Heart left ventricle (tissue), 13 donors: ENCODE data around the gene OXTR.

Experiments used
- POLR2A ChIP-seq, 2 donors: fragments of 450-650 bp; IDR thresholded peaks; one replicate each; pipeline ENCODE4 v1.6.1; 2017; ENCODE audit warnings: antibody characterized with exemption in 2 of 2, mild to moderate bottlenecking in 2 of 2, moderate library complexity in 2 of 2
- TF ChIP-seq, protein P1 (sequence below), 12 donors: fragments of 200-600 bp; sonication (generic) in 4 of 12; IDR thresholded peaks; one replicate each; pipeline versions ENCODE4 v1.5.0 to v1.8.0; 2018 to 2022; ENCODE audit warnings: antibody characterized with exemption in 12 of 12, mild to moderate bottlenecking in 5 of 12
- donor health status: ischemic (EF 13 %, LVEDD 7.1; RV severe dilation, severe dysfunction).
- donor health status: DM: no; HTN: yes; CAD: no.
- donor health status: DM: no; HTN: no; CAD: no.
- donor health status: ischemic (EF 25% LVEDD 6.9; RV normal size, moderate dysfunction).
- donor health status: ischemic (EF 25% LVEDD 5.7; RV mildly dilated, moderate dysfunction).
- donor health status: ischemic (EF 35%, LVEDD 5.7; RV mildly dilated, moderate dysfunction).
- donor health status: nonischemic (EF 11% LVEDD 7.7; RV severe dilation, severe dysfunction).
- donor health status: DM: yes; HTN: yes; CAD: no.
- donor health status: PGD.
- donor health status: ischemic (EF 29% LVEDD 5.4; RV normal size, mild dysfunction).
- donor health status: nonischemic (EF 23%, LVEDD 6.1; RV moderate dilation, normal function).

DNA sequence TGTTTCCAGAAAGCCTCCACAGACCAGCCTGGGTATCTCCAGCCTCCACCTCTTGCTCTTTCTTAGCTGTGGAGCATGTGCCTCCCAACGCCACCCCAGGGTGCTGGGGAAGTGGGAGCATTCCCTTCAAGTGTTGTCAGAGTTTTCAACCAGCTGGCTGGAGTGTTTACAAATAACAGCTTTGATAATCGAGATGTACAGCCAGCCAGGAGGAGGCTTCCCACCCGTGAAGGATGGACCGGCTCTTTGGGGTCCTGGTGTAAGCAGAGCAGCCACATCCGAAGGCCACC is 8.5 kb upstream of the OXTR start:
- TF ChIP-seq POLR2A (IDR thresholded peaks at IDR 0.05) = no peak
- TF ChIP-seq, protein P1, sequence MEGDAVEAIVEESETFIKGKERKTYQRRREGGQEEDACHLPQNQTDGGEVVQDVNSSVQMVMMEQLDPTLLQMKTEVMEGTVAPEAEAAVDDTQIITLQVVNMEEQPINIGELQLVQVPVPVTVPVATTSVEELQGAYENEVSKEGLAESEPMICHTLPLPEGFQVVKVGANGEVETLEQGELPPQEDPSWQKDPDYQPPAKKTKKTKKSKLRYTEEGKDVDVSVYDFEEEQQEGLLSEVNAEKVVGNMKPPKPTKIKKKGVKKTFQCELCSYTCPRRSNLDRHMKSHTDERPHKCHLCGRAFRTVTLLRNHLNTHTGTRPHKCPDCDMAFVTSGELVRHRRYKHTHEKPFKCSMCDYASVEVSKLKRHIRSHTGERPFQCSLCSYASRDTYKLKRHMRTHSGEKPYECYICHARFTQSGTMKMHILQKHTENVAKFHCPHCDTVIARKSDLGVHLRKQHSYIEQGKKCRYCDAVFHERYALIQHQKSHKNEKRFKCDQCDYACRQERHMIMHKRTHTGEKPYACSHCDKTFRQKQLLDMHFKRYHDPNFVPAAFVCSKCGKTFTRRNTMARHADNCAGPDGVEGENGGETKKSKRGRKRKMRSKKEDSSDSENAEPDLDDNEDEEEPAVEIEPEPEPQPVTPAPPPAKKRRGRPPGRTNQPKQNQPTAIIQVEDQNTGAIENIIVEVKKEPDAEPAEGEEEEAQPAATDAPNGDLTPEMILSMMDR (IDR thresholded peaks at IDR 0.05) = no peak
